ENCODE measurements around the gene TOM1L2. TPM values are rescaled to one million over a fixed set of nuclear protein-coding genes. Genes with fewer than 3 reads are reported as not detected.

The TOM1L2 gene
- total and polyA plus RNA-seq, 2 experiments from 2014 or later = 21.5 to 29.6 TPM

DNA sequence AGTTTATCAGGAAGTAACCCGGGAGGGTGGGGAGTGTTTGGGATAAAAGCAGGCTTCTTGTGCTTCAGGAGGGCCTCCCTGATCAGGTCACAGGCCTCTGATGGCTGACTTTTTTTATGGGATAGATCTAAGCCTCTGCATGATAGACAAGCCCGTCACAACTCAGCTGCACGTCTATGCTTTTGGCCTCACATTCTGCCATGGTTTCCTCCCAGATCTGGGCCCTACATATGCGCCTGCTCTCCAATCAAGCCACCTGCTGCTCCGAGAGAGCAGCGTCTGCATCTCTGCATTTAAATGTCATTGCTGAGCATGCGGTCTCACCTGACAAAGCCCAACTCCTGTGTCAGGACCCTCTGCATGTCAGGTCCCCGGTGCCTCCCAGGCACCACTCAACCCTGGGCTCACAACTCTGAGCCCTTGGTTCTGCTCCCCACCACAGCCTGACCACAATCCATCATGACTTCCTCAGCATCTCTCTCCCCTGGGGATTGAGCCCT is 90.1 kb downstream of the TOM1L2 start:
- TF ChIP-seq, protein P1, sequence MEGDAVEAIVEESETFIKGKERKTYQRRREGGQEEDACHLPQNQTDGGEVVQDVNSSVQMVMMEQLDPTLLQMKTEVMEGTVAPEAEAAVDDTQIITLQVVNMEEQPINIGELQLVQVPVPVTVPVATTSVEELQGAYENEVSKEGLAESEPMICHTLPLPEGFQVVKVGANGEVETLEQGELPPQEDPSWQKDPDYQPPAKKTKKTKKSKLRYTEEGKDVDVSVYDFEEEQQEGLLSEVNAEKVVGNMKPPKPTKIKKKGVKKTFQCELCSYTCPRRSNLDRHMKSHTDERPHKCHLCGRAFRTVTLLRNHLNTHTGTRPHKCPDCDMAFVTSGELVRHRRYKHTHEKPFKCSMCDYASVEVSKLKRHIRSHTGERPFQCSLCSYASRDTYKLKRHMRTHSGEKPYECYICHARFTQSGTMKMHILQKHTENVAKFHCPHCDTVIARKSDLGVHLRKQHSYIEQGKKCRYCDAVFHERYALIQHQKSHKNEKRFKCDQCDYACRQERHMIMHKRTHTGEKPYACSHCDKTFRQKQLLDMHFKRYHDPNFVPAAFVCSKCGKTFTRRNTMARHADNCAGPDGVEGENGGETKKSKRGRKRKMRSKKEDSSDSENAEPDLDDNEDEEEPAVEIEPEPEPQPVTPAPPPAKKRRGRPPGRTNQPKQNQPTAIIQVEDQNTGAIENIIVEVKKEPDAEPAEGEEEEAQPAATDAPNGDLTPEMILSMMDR (IDR thresholded peaks at IDR 0.05; ENCODE audit: poor library complexity) = no peak
- TF ChIP-seq EZH2 (IDR thresholded peaks at IDR 0.05; ENCODE audit: borderline replicate concordance) (no peak), EZH2phosphoT487 (IDR thresholded peaks at IDR 0.05; ENCODE audit: low read depth, severe bottlenecking, unreplicated experiment) (no peak)
- Histone ChIP-seq H4K20me1 (ENCODE audit: insufficient read depth, poor library complexity, severe bottlenecking) (no peaks in the 10 kb centered on the region), H3K4me3 (no peak overlapping the region), H2AFZ (no peak overlapping the region), H3K79me2 (no peaks in the 10 kb centered on the region), H3K27me3 (no peaks in the 10 kb centered on the region), H3K9me3 (ENCODE audit: low read depth) (no peaks in the 10 kb centered on the region), H3K27ac (no peak overlapping the region), H3K4me2 (no peak overlapping the region), H3K4me1 (ENCODE audit: insufficient read depth) (peaks cover 12% of the 10 kb centered on the region), H3K36me3 (replicated peaks; ENCODE audit: insufficient read depth, low read depth) (no peaks in the 10 kb centered on the region), H3K9me2 (replicated peaks; ENCODE audit: insufficient read depth) (no peaks in the 10 kb centered on the region)
- no peak for DNase-seq (ENCODE audit: low spot score)
- 64% methylated on average over 8 of the region's 8 CpGs for WGBS (ENCODE audit: low lambda C conversion rate, missing lambda C conversion rate)

GRCh38 chr17:17880577-17881196 is 91.5 kb downstream of the TOM1L2 start:
- Histone ChIP-seq H3K79me2 (no peaks in the 10 kb centered on the region), H4K20me1 (ENCODE audit: insufficient read depth, poor library complexity, severe bottlenecking) (no peaks in the 10 kb centered on the region), H2AFZ (no peak overlapping the region), H3K4me1 (ENCODE audit: insufficient read depth) (peaks cover 21% of the 10 kb centered on the region), H3K4me2 (no peak overlapping the region), H3K36me3 (replicated peaks; ENCODE audit: insufficient read depth, low read depth) (no peaks in the 10 kb centered on the region), H3K27ac (no peak overlapping the region), H3K9me2 (replicated peaks; ENCODE audit: insufficient read depth) (no peaks in the 10 kb centered on the region), H3K4me3 (no peak overlapping the region), H3K27me3 (no peaks in the 10 kb centered on the region), H3K9me3 (ENCODE audit: low read depth) (no peaks in the 10 kb centered on the region)
- no peak for DNase-seq (ENCODE audit: low spot score)
- WGBS (ENCODE audit: low lambda C conversion rate, missing lambda C conversion rate) = 91% methylated on average over 8 of the region's 8 CpGs
- TF ChIP-seq, protein P1 (IDR thresholded peaks at IDR 0.05; ENCODE audit: poor library complexity) = no peak
- no peak for TF ChIP-seq EZH2phosphoT487 (IDR thresholded peaks at IDR 0.05; ENCODE audit: low read depth, severe bottlenecking, unreplicated experiment)
- TF ChIP-seq EZH2 (IDR thresholded peaks at IDR 0.05; ENCODE audit: borderline replicate concordance) = no peak

DNA sequence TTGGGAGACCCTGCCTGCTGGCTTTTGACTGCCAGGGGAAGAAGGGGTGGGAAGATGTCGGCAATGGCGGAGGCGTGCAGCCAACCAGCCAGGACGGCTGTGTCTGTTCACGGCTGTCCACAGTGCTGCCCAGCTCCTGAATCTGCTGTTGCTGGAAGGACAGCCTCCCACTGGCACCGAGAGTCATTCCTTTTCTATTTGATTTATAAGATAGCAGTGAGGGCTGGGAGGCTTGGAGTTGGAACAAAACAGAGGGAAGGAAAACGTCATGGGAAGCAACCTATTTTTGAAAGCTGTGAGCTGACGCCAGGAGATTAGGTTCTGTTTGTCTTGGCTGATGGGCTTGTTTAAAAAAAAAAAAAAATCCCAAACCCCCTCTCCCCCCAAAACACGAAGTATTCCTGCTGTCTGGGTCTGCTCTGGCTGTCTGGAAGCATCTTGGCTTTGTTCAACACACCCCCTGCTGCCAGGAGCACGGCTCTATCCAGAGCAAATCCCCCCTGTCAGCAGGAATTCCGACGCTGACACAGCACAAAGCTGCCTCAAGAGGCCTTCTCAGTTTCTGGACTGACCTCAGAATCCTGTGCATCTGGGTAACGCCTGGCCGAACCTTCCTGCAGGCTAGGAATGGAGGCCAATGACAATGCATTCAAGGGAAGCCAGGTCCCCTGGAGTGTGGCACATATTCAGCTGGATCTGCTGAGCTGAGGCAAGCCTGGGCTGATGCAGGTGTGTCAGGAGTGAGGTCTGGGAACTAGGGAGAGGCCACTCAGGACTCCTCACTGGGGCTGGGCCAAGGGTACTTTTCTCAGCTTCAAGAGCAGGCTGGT is 94.5 kb downstream of the TOM1L2 start:
- H3K9me3 ChIP-seq (ENCODE audit: low read depth) = no peaks in the 10 kb centered on the region
- H2AFZ ChIP-seq = no peak overlapping the region
- no peaks in the 10 kb centered on the region for H3K79me2 ChIP-seq
- H3K4me1 ChIP-seq (ENCODE audit: insufficient read depth) = peaks cover 21% of the 10 kb centered on the region
- no peaks in the 10 kb centered on the region for H3K36me3 ChIP-seq (replicated peaks; ENCODE audit: insufficient read depth, low read depth)
- H3K9me2 ChIP-seq (replicated peaks; ENCODE audit: insufficient read depth) = no peaks in the 10 kb centered on the region
- 25% methylated on average over 14 of the region's 14 CpGs for WGBS (ENCODE audit: low lambda C conversion rate, missing lambda C conversion rate)
- no peaks in the 10 kb centered on the region for H3K27me3 ChIP-seq
- H4K20me1 ChIP-seq (ENCODE audit: insufficient read depth, poor library complexity, severe bottlenecking) = no peaks in the 10 kb centered on the region
- H3K27ac ChIP-seq = peak overlapping the region; percentile 81
- H3K4me2 ChIP-seq = peak overlapping the region; percentile 49
- no peak overlapping the region for H3K4me3 ChIP-seq
- TF ChIP-seq EZH2 (IDR thresholded peaks at IDR 0.05; ENCODE audit: borderline replicate concordance) = no peak
- TF ChIP-seq, protein P1 (IDR thresholded peaks at IDR 0.05; ENCODE audit: poor library complexity) = peak; percentile 10
- no peak for TF ChIP-seq EZH2phosphoT487 (IDR thresholded peaks at IDR 0.05; ENCODE audit: low read depth, severe bottlenecking, unreplicated experiment)
- peak; percentile 85 for DNase-seq (ENCODE audit: low spot score)
